Measurements from ENCODE around the gene RNPEPL1.

- no peak for TF ChIP-seq PBX3 (IDR thresholded peaks at IDR 0.05; ENCODE audit: insufficient replicate concordance, low read depth, low read length)
- no peak for TF ChIP-seq SIX5 (IDR thresholded peaks at IDR 0.05; ENCODE audit: low read depth, low read length, severe bottlenecking)
- TF ChIP-seq SMC3 (IDR thresholded peaks at IDR 0.05; ENCODE audit: borderline replicate concordance, low read length) = peak; percentile 47; the same call in 1 of the 2 replicates
- no peak for TF ChIP-seq MAX (IDR thresholded peaks at IDR 0.05; ENCODE audit: low read depth, low read length)
- TF ChIP-seq CTCF (IDR thresholded peaks at IDR 0.05 in 2 of 3, conservative IDR thresholded peaks at IDR 0.05 in 1 of 3; ENCODE audit: control insufficient read depth in 2 of 3, extremely low read depth in 1 of 3, insufficient read depth in 1 of 3, low read depth in 3 of 3, low read length in 3 of 3) = peak; percentile 63 to 82 (median 73)
- TF ChIP-seq TCF12 (IDR thresholded peaks at IDR 0.05; ENCODE audit: low read depth, low read length) = no peak
- no peak for TF ChIP-seq FOXM1 (IDR thresholded peaks at IDR 0.05; ENCODE audit: low read depth, low read length)
- TF ChIP-seq NR2C2 (IDR thresholded peaks at IDR 0.05; ENCODE audit: borderline replicate concordance, control insufficient read depth, insufficient read length, low read depth) = no peak
- TF ChIP-seq PRDM15 (CRISPR knock-in tag; IDR thresholded peaks at IDR 0.05) = no peak
- TF ChIP-seq CEBPZ (IDR thresholded peaks at IDR 0.05; ENCODE audit: low read depth, low read length) = no peak
Measured at GRCh38 chr2:240556553-240557100, 11.7 kb upstream of the RNPEPL1 start.

Data from GM12878 (cell line).